ENCODE results near the gene WNT5A. TPM values are rescaled to one million over a fixed set of nuclear protein-coding genes. Genes with fewer than 3 reads are reported as not detected.

Gene WNT5A
- total RNA-seq, result not detected

- POLR2A ChIA-PET, result no interaction called here
- peaks cover 17% of the 10 kb centered on the region for H3K4me1 Mint-ChIP-seq (ENCODE audit: low read depth)
- CTCF ChIA-PET, result no interaction called here
- intact Hi-C loops (cut with micrococcal nuclease), result loop anchor here (5.0 to 10.0 kb wide), 2 partner anchors 238 to 815 kb away; no protein-coding TSS in a partner anchor
- H3K27me3 Mint-ChIP-seq, result peaks cover 67% of the 10 kb centered on the region
- no peaks in the 10 kb centered on the region for H3K36me3 Mint-ChIP-seq
- H3K9me3 Mint-ChIP-seq, result no peaks in the 10 kb centered on the region
- H3K4me3 Mint-ChIP-seq, result peak within 1 kb of the TSS; percentile 57
- H3K27ac Mint-ChIP-seq, result no peak within 1 kb of the TSS
- DNase-seq, result no peak
Measured at GRCh38 chr3:55486857-55487380, at the start of gene WNT5A. Gene WNT5A, minus strand, starts transcription at chr3:55487306. Its CDS starts 321 bp downstream, at chr3:55486985.

- CTCF ChIA-PET, result no interaction called here
- H3K4me1 Mint-ChIP-seq (ENCODE audit: low read depth), result no peaks in the 10 kb centered on the region
- no peaks in the 10 kb centered on the region for H3K27me3 Mint-ChIP-seq
- H3K9me3 Mint-ChIP-seq, result no peaks in the 10 kb centered on the region
- no peak overlapping the region for H3K27ac Mint-ChIP-seq
- H3K4me3 Mint-ChIP-seq, result no peak overlapping the region
- POLR2A ChIA-PET, result no interaction called here
- intact Hi-C loops (cut with micrococcal nuclease), result no loop called here
- no peak for DNase-seq
- no peaks in the 10 kb centered on the region for H3K36me3 Mint-ChIP-seq
Measured at GRCh38 chr3:55534876-55535275, 47.8 kb upstream of the WNT5A start.

- no peak overlapping the region for H3K27ac Mint-ChIP-seq
- ChIA-PET POLR2A (no interaction called here), CTCF (no interaction called here)
- no peaks in the 10 kb centered on the region for H3K9me3 Mint-ChIP-seq
- intact Hi-C loops (cut with micrococcal nuclease), result no loop called here
- H3K27me3 Mint-ChIP-seq, result no peaks in the 10 kb centered on the region
- no peak overlapping the region for H3K4me3 Mint-ChIP-seq
- no peaks in the 10 kb centered on the region for H3K4me1 Mint-ChIP-seq (ENCODE audit: low read depth)
- DNase-seq, result no peak
- H3K36me3 Mint-ChIP-seq, result no peaks in the 10 kb centered on the region
Measured at GRCh38 chr3:55532806-55533205, 45.7 kb upstream of the WNT5A start.

- Mint-ChIP-seq H3K9me3 (no peaks in the 10 kb centered on the region), H3K27ac (no peak overlapping the region), H3K27me3 (no peaks in the 10 kb centered on the region), H3K36me3 (no peaks in the 10 kb centered on the region), H3K4me3 (no peak overlapping the region), H3K4me1 (ENCODE audit: low read depth) (no peaks in the 10 kb centered on the region)
- no peak for DNase-seq
- ChIA-PET POLR2A (no interaction called here), CTCF (no interaction called here)
- intact Hi-C loops (cut with micrococcal nuclease), result no loop called here
Measured at GRCh38 chr3:55531321-55531720, 44.2 kb upstream of the WNT5A start.

GRCh38 chr3:55527361-55527760, 40.3 kb upstream of the WNT5A start:
- Mint-ChIP-seq H3K36me3 (no peaks in the 10 kb centered on the region), H3K27me3 (peaks cover 4% of the 10 kb centered on the region), H3K27ac (no peak overlapping the region), H3K4me3 (no peak overlapping the region), H3K9me3 (no peaks in the 10 kb centered on the region), H3K4me1 (ENCODE audit: low read depth) (no peaks in the 10 kb centered on the region)
- DNase-seq, result no peak
- ChIA-PET CTCF (no interaction called here), POLR2A (no interaction called here)
- intact Hi-C loops (cut with micrococcal nuclease), result no loop called here

- H3K4me1 Mint-ChIP-seq (ENCODE audit: low read depth), result no peaks in the 10 kb centered on the region
- H3K4me3 Mint-ChIP-seq, result no peak overlapping the region
- POLR2A ChIA-PET, result no interaction called here
- H3K36me3 Mint-ChIP-seq, result no peaks in the 10 kb centered on the region
- intact Hi-C loops (cut with micrococcal nuclease), result no loop called here
- CTCF ChIA-PET, result no interaction called here
- H3K9me3 Mint-ChIP-seq, result no peaks in the 10 kb centered on the region
- peaks cover 4% of the 10 kb centered on the region for H3K27me3 Mint-ChIP-seq
- no peak for DNase-seq
- no peak overlapping the region for H3K27ac Mint-ChIP-seq
Measured at GRCh38 chr3:55526332-55527030, 39.4 kb upstream of the WNT5A start.

GRCh38 chr3:55525436-55525835, 38.3 kb upstream of the WNT5A start:
- Mint-ChIP-seq H3K36me3 (no peaks in the 10 kb centered on the region), H3K4me1 (ENCODE audit: low read depth) (no peaks in the 10 kb centered on the region), H3K27me3 (peaks cover 4% of the 10 kb centered on the region), H3K9me3 (no peaks in the 10 kb centered on the region), H3K4me3 (no peak overlapping the region), H3K27ac (no peak overlapping the region)
- CTCF ChIA-PET, result no interaction called here
- intact Hi-C loops (cut with micrococcal nuclease), result no loop called here
- no peak for DNase-seq
- POLR2A ChIA-PET, result no interaction called here

- DNase-seq, result no peak
- no peak overlapping the region for H3K4me3 Mint-ChIP-seq
- no peaks in the 10 kb centered on the region for H3K36me3 Mint-ChIP-seq
- no peaks in the 10 kb centered on the region for H3K4me1 Mint-ChIP-seq (ENCODE audit: low read depth)
- ChIA-PET POLR2A (no interaction called here), CTCF (no interaction called here)
- no peak overlapping the region for H3K27ac Mint-ChIP-seq
- intact Hi-C loops (cut with micrococcal nuclease), result no loop called here
- H3K27me3 Mint-ChIP-seq, result peaks cover 4% of the 10 kb centered on the region
- no peaks in the 10 kb centered on the region for H3K9me3 Mint-ChIP-seq
Measured at GRCh38 chr3:55524565-55525244, 37.6 kb upstream of the WNT5A start.

- peaks cover 4% of the 10 kb centered on the region for H3K27me3 Mint-ChIP-seq
- no peak overlapping the region for H3K4me3 Mint-ChIP-seq
- H3K4me1 Mint-ChIP-seq (ENCODE audit: low read depth), result no peaks in the 10 kb centered on the region
Measured at GRCh38 chr3:55523471-55523870, 36.4 kb upstream of the WNT5A start.

GRCh38 chr3:55521738-55522421, 34.8 kb upstream of the WNT5A start:
- CTCF ChIA-PET, result no interaction called here
- H3K27me3 Mint-ChIP-seq, result peaks cover 4% of the 10 kb centered on the region
- intact Hi-C loops (cut with micrococcal nuclease), result no loop called here
- H3K9me3 Mint-ChIP-seq, result no peaks in the 10 kb centered on the region
- no peak for DNase-seq
- POLR2A ChIA-PET, result no interaction called here
- H3K4me3 Mint-ChIP-seq, result no peak overlapping the region
- H3K4me1 Mint-ChIP-seq (ENCODE audit: low read depth), result no peaks in the 10 kb centered on the region
- no peak overlapping the region for H3K27ac Mint-ChIP-seq
- H3K36me3 Mint-ChIP-seq, result no peaks in the 10 kb centered on the region

More at GRCh38 chr3:55523471-55523870, 36.4 kb upstream of the WNT5A start:
- no peak for DNase-seq
- CTCF ChIA-PET, result no interaction called here
- Mint-ChIP-seq H3K9me3 (no peaks in the 10 kb centered on the region), H3K36me3 (no peaks in the 10 kb centered on the region), H3K27ac (no peak overlapping the region)
- POLR2A ChIA-PET, result no interaction called here
- intact Hi-C loops (cut with micrococcal nuclease), result no loop called here

GRCh38 chr3:55521064-55521737, 34.1 kb upstream of the WNT5A start:
- DNase-seq, result no peak
- H3K27ac Mint-ChIP-seq, result no peak overlapping the region
- no peaks in the 10 kb centered on the region for H3K9me3 Mint-ChIP-seq
- H3K27me3 Mint-ChIP-seq, result peaks cover 4% of the 10 kb centered on the region
- intact Hi-C loops (cut with micrococcal nuclease), result no loop called here
- ChIA-PET CTCF (no interaction called here), POLR2A (no interaction called here)
- H3K4me1 Mint-ChIP-seq (ENCODE audit: low read depth), result no peaks in the 10 kb centered on the region
- H3K36me3 Mint-ChIP-seq, result no peaks in the 10 kb centered on the region
- no peak overlapping the region for H3K4me3 Mint-ChIP-seq

GRCh38 chr3:55519019-55519418, 31.9 kb upstream of the WNT5A start:
- H3K27me3 Mint-ChIP-seq, result no peaks in the 10 kb centered on the region
- no peak for DNase-seq
- H3K4me1 Mint-ChIP-seq (ENCODE audit: low read depth), result no peaks in the 10 kb centered on the region
- no peak overlapping the region for H3K4me3 Mint-ChIP-seq
- no peaks in the 10 kb centered on the region for H3K9me3 Mint-ChIP-seq
- H3K36me3 Mint-ChIP-seq, result no peaks in the 10 kb centered on the region
- CTCF ChIA-PET, result no interaction called here
- no peak overlapping the region for H3K27ac Mint-ChIP-seq
- intact Hi-C loops (cut with micrococcal nuclease), result no loop called here
- POLR2A ChIA-PET, result no interaction called here

Data from activated CD4-positive, alpha-beta memory T cell treated with anti-CD3 and anti-CD28 coated beads for 36 hours (primary cell).